Muscle layer of duodenum (tissue), 2 donors: Measurements from ENCODE around the gene OR2Z1.

ENCODE experiments used
- H3K27ac ChIP-seq: one replicate; pipeline ENCODE4 v1.7.0; 2013; ENCODE audit warnings: mild to moderate bottlenecking, low read length
- H3K27me3 ChIP-seq: one replicate; pipeline ENCODE4 v1.7.0; 2013; ENCODE audit warnings: low read depth, mild to moderate bottlenecking, control low read depth, low read length
- H3K36me3 ChIP-seq, 2 donors: one replicate each; pipeline ENCODE4 v1.7.0; 2013; ENCODE audit warnings: low read length in 2 of 2, control low read depth in 1 of 2, mild to moderate bottlenecking in 1 of 2; ENCODE audit not compliant: insufficient read depth in 2 of 2, control insufficient read depth in 1 of 2
- H3K4me1 ChIP-seq, 2 donors: one replicate each; pipeline ENCODE4 v1.7.0; 2013; ENCODE audit warnings: low read length in 2 of 2, mild to moderate bottlenecking in 2 of 2, control low read depth in 1 of 2, moderate library complexity in 1 of 2; ENCODE audit not compliant: insufficient read depth in 2 of 2, control insufficient read depth in 1 of 2
- H3K4me3 ChIP-seq, 2 donors: one replicate each; pipeline ENCODE4 v1.7.0; 2013; ENCODE audit warnings: low read length in 2 of 2, low read depth in 1 of 2, mild to moderate bottlenecking in 1 of 2
- H3K9me3 ChIP-seq, 2 donors: one replicate each; pipeline ENCODE4 v1.7.0; 2013; ENCODE audit warnings: low read length in 2 of 2, control low read depth in 1 of 2, mild to moderate bottlenecking in 1 of 2; ENCODE audit not compliant: control insufficient read depth in 1 of 2
- donor health status: healthy.

OR2Z1 gene, protein sequence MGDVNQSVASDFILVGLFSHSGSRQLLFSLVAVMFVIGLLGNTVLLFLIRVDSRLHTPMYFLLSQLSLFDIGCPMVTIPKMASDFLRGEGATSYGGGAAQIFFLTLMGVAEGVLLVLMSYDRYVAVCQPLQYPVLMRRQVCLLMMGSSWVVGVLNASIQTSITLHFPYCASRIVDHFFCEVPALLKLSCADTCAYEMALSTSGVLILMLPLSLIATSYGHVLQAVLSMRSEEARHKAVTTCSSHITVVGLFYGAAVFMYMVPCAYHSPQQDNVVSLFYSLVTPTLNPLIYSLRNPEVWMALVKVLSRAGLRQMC

GRCh38 chr19:8721334-8721733, at the start of gene OR2Z1:
TSS of gene OR2Z1 (plus strand) at chr19:8721634. CDS start at chr19:8731029, 9,395 bp downstream.
- Histone ChIP-seq H3K4me1 (no peaks in the 10 kb centered on the region), H3K36me3 (no peaks in the 10 kb centered on the region), H3K9me3 (peaks cover 0 to 6% of the 10 kb centered on the region in 2 donors), H3K27me3 (no peaks in the 10 kb centered on the region), H3K4me3 (no peak within 1 kb of the TSS), H3K27ac (no peak within 1 kb of the TSS)

DNA sequence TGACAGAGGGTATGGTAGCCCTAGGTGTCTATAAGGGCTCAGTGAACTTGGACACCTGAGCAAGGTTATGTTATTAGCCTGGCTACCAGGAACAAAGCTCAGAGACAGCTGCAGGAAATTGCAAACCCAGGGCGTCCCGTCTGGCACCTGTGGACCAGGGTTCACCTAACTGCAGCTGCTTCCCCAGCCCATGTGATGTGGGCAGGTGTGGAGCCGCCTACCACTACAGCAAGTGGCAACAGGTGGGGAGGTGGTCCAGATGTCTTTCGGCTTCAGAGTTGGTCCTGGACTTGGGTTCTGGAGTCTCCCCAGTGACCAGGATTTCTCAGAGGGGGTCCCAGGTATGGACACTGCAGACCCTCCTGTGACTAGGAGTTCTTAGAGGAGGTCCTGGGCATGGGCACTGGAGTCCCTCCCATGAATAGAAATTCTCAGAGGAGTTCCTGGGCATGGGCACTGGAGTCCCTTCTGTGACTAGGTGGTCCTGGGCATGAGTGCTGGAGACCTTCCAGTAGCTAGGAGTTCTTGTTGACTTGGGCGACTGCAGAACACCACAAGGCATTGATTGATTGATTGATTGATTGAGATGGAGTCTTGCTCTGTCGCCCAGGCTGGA, 48.0 kb upstream of the OR2Z1 start:
- no peaks in the 10 kb centered on the region for H3K4me1 ChIP-seq
- H3K4me3 ChIP-seq = no peak overlapping the region

DNA sequence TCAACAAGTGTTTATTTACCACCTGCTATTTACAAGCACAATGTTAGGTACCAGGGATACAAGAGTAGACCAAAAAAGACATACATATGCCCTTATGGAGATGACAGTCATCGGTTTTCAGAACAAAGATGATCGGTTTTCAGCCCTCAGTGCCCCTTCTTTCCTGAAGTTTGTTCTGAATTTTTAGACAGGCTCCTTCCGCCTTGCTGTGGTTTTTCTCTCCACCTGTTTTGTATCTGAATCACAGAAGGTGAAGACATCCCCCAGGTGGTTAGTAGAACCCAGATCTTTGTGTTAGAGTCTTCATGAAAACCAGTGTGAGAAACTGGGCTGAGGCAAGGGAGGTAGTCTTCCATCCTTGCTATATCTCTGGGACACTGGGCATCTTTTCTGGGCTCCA, 46.4 kb upstream of the OR2Z1 start:
- Histone ChIP-seq H3K9me3 (peaks cover 0 to 6% of the 10 kb centered on the region in 2 donors), H3K27me3 (no peaks in the 10 kb centered on the region), H3K27ac (no peak overlapping the region), H3K4me3 (no peak overlapping the region), H3K4me1 (no peaks in the 10 kb centered on the region), H3K36me3 (no peaks in the 10 kb centered on the region)

More for the DNA sequence above, 48.0 kb upstream of the OR2Z1 start:
- Histone ChIP-seq H3K9me3 (peaks cover 0 to 6% of the 10 kb centered on the region in 2 donors), H3K36me3 (no peaks in the 10 kb centered on the region), H3K27ac (no peak overlapping the region), H3K27me3 (no peaks in the 10 kb centered on the region)

DNA sequence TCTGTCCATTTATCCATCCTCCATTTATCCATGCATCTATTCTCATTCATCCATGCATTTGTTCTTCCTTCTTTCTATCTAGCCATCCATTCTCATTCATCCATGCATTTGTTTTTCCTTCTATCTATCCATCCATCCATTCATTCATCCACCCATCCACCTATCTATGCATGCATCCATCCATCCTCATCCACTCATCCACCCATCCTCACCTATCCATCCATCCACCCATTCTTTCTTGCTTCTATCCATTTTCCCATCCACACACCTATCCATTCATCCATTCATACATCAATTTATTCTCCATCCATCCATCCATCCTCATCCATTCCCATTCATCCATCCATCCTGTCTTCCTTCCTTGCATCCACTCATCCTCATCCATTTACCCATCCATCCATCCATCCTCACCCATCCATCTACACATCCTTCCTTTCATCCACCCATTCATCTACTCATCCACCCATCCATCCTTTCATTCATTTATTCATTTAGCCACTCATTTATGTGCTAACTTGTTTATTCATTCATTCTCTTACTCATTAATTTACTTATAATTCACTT, 43.1 kb upstream of the OR2Z1 start:
- no peak overlapping the region for H3K4me3 ChIP-seq
- no peaks in the 10 kb centered on the region for H3K27me3 ChIP-seq
- no peak overlapping the region for H3K27ac ChIP-seq

GRCh38 chr19:8680676-8681344, 40.6 kb upstream of the OR2Z1 start:
- no peak overlapping the region for H3K4me3 ChIP-seq
- peaks cover 4 to 18% of the 10 kb centered on the region in 2 donors for H3K9me3 ChIP-seq
- no peaks in the 10 kb centered on the region for H3K4me1 ChIP-seq
- H3K27ac ChIP-seq = no peak overlapping the region
- no peaks in the 10 kb centered on the region for H3K27me3 ChIP-seq
- no peaks in the 10 kb centered on the region for H3K36me3 ChIP-seq

More for the DNA sequence above, 43.1 kb upstream of the OR2Z1 start:
- Histone ChIP-seq H3K4me1 (no peaks in the 10 kb centered on the region), H3K9me3 (peaks cover 4 to 18% of the 10 kb centered on the region in 2 donors), H3K36me3 (no peaks in the 10 kb centered on the region)

- Histone ChIP-seq H3K4me1 (no peaks in the 10 kb centered on the region), H3K27me3 (no peaks in the 10 kb centered on the region), H3K9me3 (peaks cover 4 to 18% of the 10 kb centered on the region in 2 donors), H3K36me3 (no peaks in the 10 kb centered on the region), H3K4me3 (no peak overlapping the region), H3K27ac (no peak overlapping the region)
Measured at GRCh38 chr19:8681345-8682029, 39.9 kb upstream of the OR2Z1 start.

- Histone ChIP-seq H3K36me3 (no peaks in the 10 kb centered on the region), H3K27ac (no peak overlapping the region), H3K27me3 (no peaks in the 10 kb centered on the region), H3K4me1 (no peaks in the 10 kb centered on the region), H3K9me3 (peaks cover 4 to 15% of the 10 kb centered on the region in 2 donors), H3K4me3 (no peak overlapping the region)
Measured at GRCh38 chr19:8682472-8682871, 39.0 kb upstream of the OR2Z1 start.

DNA sequence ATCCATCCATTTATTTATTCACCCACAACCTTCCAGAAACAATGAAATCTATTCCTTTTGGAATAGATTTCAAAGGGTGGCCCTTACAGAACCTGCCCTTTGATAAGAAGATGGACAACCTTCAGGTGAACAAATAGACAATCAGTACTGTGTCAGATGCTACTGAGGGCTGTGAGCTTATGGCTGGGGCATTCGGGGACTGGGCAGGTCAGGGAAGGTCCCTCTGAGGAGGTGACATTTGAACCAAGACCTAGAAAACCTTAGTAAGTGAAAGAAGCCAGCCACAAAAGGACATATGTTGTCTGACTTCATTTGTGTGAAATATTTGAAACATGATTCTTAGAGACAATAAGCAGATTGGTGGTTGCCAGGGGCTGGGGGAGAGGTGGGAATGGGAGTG, 38.5 kb upstream of the OR2Z1 start:
- H3K9me3 ChIP-seq = peaks cover 4 to 12% of the 10 kb centered on the region in 2 donors
- H3K27me3 ChIP-seq = no peaks in the 10 kb centered on the region
- H3K4me1 ChIP-seq = no peaks in the 10 kb centered on the region
- H3K36me3 ChIP-seq = no peaks in the 10 kb centered on the region
- no peak overlapping the region for H3K27ac ChIP-seq
- H3K4me3 ChIP-seq = no peak overlapping the region

- Histone ChIP-seq H3K4me1 (no peaks in the 10 kb centered on the region), H3K27me3 (no peaks in the 10 kb centered on the region)
Measured at GRCh38 chr19:8684001-8684902, 37.2 kb upstream of the OR2Z1 start.

DNA sequence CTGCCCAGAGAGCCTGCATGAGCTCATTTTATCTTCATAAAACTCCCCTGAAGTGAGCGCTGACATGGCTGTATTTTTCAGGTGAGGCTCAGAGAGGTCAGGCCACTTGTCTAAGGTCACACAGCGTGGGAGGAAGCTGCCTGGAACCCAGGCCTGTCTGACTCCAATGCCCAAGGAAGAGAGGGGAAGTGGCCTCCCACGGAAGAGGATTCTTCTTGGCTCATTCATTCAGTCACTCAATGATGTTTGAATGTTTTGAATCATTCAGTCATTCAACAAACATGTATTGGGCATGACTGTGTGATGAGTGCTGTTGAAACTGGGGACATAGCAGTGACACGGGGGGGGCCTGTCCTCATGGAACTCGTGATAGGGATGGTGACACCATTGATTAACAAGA, 34.9 kb upstream of the OR2Z1 start:
- Histone ChIP-seq H3K4me1 (no peaks in the 10 kb centered on the region), H3K4me3 (no peak overlapping the region), H3K27ac (no peak overlapping the region), H3K36me3 (no peaks in the 10 kb centered on the region), H3K27me3 (no peaks in the 10 kb centered on the region), H3K9me3 (peaks cover 0 to under 1% of the 10 kb centered on the region in 2 donors)

More at GRCh38 chr19:8684001-8684902, 37.2 kb upstream of the OR2Z1 start:
- Histone ChIP-seq H3K36me3 (no peaks in the 10 kb centered on the region), H3K9me3 (peaks cover 4 to 11% of the 10 kb centered on the region in 2 donors), H3K4me3 (no peak overlapping the region), H3K27ac (no peak overlapping the region)
